Raji (cell line): ENCODE results near the gene NAGK.

Experiments used
- POLR2A ChIP-seq: IDR thresholded peaks from 2 replicates; pipeline ENCODE4 v1.6.1; 2011; ENCODE audit warnings: low read depth, low read length, control low read depth; ENCODE audit not compliant: insufficient read depth

The NAGK gene

DNA sequence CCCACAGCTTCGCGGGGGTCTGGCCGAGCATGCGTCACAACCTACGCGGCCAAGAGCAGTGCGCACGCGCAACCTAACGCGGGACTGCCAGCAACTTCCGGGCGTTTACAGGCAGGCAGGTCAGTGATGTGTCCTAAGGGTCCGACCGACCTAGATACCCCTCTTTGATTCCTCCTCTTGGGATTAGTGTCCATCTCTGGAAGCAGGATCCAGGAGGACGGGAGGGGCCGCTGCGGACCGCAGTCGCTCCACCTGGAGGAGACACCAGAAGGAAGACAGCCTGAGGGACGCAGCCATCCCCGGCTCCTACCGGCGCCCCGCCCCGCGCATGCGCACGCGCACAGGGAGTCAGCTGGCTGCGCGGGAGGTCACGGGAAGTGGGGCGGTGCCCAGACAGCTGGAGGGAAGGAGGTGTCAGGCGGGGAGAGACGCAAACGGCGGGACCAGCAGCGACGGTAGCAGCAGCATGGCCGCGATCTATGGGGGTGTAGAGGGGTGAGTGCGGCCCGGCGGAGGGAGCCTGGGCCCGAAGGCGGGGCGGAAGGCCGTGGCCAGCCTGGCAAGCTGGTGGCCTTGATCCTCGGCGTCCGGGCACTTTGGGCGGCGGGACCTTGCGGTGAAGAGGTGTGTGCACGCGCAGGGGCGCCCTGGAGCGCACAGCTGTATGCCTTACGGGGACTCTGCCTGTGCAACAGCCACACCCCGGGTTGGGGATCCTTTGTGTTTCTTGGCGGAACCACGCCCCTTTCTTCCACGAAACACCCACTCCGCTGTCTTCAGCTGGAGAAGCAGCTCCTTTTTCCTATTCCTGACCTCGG lies at the start of gene NAGK:
Gene NAGK, plus strand, starts transcription at position 431 of the 818 bp plus-strand sequence. Its CDS starts 36 bp downstream, at position 467.
- TF ChIP-seq POLR2A: peak; percentile 99

- TF ChIP-seq POLR2A: no peak
Observed at GRCh38 chr2:71042287-71042686, 26.2 kb upstream of the NAGK start.

DNA sequence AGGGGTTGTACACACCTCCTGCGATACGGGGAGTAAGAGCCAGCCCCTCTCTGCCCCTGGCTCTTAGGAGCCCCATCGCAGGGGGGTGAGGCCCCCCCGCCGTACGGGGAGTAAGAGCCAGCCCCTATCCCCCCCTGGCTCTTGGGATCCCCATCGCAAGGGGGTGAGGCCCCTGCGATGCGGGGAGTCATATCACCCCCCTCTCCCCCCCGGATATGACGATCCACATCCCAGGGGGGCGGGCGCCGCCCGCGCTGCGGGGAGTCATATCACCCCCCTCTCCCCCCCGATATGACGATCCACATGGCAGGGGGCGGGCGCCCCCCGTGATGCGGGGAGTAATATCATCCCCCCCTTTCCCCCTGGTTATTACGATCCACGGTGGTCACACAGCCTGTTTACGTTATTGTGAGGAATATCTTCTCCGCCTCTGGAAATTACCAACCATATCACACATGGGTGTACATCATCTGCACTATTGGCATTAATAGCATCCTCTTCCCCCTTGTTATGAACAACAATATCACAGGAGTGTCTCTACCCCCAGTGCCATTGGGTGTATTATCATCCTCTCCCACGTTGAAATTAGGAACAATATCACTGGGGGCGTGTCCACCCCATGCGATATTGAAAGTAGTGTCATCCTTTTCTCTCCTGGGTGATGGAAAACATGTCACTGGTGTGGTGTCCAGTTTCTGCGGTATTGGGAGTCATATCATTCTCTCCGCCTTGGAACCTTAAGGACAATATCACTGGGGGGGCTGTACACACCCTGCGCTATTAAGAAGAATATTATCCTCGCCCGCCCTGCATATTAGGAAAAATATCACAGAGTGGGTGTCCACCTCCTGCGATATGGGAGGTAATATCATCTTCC lies 24.7 kb upstream of the NAGK start:
- no peak for TF ChIP-seq POLR2A

- no peak for TF ChIP-seq POLR2A
Observed at GRCh38 chr2:71045151-71045550, 23.3 kb upstream of the NAGK start.

- TF ChIP-seq POLR2A: no peak
Observed at GRCh38 chr2:71045865-71046548, 22.4 kb upstream of the NAGK start.

- no peak for TF ChIP-seq POLR2A
Observed at GRCh38 chr2:71048096-71048495, 20.4 kb upstream of the NAGK start.

- TF ChIP-seq POLR2A: no peak
Observed at GRCh38 chr2:71060211-71060610, 8.2 kb upstream of the NAGK start.

- no peak for TF ChIP-seq POLR2A
Observed at GRCh38 chr2:71060871-71061270, 7.6 kb upstream of the NAGK start.

DNA sequence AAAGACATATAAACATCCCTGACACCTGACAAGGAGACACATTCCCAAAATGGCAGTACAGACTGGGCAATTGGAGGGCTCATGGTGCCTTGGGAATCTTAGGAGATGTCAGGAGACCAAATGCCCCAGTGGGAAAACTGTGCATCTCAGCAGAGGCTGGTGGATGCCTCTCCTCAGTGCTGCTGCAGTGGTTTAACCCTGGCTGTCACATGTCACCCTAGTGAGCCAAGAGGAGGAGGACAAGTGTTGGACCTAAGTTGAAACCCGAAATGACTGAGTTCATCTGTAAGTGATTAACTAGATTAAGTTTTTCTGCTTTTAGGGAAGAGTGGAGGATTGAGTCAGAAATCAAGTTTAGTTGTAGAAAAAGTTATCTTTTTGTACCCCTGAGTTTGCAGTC lies 5.2 kb upstream of the NAGK start:
- TF ChIP-seq POLR2A: no peak

GRCh38 chr2:71064110-71064611 lies 4.3 kb upstream of the NAGK start:
- 0 out of 2 replicates have a peak, but pooled peaks have one; percentile 13 for TF ChIP-seq POLR2A

DNA sequence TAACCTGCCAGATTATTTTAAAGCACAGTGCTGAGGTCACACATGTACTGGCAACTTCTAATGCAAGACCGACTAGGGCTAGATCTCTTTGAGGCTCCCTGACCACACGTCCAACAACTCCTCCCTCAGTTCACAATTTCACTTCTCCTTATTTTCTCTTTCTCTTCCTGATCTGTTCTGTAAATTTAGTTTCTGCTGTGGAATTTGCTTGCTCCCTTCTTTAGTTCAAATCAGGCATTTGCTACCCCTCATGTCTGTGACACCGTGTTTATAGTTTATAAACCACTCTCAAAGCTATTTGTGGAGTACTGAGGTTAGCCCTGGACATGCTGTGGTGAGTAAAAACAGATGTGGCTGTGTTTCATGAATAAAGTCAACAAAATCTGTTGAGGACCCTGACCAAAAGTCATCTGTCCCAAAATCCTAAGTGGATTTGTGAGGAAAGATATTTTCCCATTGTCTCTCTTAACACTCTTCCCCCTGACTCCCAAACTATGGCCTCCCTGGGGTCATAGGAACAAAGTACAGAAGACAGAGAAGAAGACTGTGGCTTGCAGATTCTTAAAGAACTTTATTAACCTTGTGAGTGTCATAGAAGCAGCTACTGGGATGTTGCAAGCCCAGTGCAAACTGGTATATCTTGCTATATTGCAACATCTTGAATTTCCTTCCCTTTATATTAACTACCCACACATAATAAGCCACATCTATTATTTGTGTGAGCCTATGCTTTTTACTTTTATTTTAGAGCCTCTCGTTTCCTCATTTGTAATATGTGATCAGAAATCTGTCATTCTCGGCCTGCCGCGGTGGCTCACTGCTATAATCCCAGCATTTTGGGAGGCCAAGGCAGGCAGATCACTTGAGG lies 3.5 kb upstream of the NAGK start:
- TF ChIP-seq POLR2A: no peak

DNA sequence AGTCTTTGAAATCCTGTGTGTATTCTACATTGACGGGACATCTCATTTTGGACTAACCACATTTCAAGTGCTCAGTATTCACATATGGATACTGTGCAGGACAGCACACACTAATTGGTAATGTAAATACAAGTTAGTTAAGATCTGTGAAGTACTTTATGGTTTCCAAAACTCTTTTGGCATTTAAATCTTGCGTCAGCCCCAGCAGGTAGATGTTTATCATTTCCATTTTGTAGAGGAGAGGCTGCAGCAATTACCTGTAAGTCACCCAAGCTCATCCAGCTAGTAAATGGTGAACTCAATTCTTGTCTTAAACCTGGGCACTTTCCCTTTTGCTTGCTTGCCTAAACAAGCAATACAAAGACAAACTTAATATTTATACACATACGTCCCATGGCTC lies 1.6 kb upstream of the NAGK start:
- no peak for TF ChIP-seq POLR2A

- no peak for TF ChIP-seq POLR2A
Observed at GRCh38 chr2:71067567-71068217, 756 bp upstream of the NAGK start.

DNA sequence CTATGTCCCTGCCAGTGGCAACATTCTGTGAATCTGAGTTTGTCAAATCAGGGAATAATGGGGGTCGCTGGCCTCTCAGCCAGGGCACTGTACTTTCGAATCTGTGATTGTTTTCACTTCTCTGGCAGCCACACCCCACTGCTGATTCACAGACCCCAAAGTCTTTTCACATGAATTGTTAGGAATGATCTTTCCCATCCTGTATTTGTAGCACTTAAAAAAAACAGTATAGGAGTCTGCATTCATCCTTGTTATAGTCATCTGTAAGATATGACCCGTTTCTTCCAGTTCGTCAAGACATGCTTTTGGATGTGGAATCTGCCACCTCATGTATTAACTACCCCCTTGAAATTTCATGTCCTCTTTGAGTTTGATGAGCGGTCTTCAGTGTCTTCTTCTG lies 928 bp downstream of the NAGK start:
- TF ChIP-seq POLR2A: no peak
